Measurements from ENCODE around the gene LSP1. TPM values are rescaled to one million over a fixed set of nuclear protein-coding genes. Genes with fewer than 3 reads are reported as not detected.

Gene LSP1
- total and polyA plus RNA-seq, 2 of the 13 experiments (the other 11 are each of a cell fraction or from before 2014, with no cell fraction given): 0.59 to 1.00 TPM

DNA sequence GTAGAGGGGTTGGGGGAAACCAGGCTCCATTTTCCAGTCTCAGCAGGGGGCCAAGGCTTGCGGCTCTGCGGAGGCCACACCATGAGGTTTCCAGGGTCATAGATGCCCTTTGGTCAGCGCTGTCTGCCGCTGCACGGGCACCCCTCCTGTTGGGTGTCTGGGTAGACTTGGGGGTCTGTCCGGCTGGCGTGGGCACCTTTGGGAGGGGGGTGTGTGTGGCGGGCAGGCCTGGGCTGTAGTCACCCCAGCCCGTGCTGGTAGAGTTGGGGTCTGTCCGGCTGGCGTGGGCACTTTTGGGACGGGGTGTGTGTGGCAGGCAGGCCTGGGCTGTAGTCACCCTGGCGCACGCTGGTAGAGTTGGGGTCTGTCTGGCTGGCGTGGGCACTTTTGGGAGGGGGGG, 18.6 kb downstream of the LSP1 start (continued):
- TF ChIP-seq, protein P1, sequence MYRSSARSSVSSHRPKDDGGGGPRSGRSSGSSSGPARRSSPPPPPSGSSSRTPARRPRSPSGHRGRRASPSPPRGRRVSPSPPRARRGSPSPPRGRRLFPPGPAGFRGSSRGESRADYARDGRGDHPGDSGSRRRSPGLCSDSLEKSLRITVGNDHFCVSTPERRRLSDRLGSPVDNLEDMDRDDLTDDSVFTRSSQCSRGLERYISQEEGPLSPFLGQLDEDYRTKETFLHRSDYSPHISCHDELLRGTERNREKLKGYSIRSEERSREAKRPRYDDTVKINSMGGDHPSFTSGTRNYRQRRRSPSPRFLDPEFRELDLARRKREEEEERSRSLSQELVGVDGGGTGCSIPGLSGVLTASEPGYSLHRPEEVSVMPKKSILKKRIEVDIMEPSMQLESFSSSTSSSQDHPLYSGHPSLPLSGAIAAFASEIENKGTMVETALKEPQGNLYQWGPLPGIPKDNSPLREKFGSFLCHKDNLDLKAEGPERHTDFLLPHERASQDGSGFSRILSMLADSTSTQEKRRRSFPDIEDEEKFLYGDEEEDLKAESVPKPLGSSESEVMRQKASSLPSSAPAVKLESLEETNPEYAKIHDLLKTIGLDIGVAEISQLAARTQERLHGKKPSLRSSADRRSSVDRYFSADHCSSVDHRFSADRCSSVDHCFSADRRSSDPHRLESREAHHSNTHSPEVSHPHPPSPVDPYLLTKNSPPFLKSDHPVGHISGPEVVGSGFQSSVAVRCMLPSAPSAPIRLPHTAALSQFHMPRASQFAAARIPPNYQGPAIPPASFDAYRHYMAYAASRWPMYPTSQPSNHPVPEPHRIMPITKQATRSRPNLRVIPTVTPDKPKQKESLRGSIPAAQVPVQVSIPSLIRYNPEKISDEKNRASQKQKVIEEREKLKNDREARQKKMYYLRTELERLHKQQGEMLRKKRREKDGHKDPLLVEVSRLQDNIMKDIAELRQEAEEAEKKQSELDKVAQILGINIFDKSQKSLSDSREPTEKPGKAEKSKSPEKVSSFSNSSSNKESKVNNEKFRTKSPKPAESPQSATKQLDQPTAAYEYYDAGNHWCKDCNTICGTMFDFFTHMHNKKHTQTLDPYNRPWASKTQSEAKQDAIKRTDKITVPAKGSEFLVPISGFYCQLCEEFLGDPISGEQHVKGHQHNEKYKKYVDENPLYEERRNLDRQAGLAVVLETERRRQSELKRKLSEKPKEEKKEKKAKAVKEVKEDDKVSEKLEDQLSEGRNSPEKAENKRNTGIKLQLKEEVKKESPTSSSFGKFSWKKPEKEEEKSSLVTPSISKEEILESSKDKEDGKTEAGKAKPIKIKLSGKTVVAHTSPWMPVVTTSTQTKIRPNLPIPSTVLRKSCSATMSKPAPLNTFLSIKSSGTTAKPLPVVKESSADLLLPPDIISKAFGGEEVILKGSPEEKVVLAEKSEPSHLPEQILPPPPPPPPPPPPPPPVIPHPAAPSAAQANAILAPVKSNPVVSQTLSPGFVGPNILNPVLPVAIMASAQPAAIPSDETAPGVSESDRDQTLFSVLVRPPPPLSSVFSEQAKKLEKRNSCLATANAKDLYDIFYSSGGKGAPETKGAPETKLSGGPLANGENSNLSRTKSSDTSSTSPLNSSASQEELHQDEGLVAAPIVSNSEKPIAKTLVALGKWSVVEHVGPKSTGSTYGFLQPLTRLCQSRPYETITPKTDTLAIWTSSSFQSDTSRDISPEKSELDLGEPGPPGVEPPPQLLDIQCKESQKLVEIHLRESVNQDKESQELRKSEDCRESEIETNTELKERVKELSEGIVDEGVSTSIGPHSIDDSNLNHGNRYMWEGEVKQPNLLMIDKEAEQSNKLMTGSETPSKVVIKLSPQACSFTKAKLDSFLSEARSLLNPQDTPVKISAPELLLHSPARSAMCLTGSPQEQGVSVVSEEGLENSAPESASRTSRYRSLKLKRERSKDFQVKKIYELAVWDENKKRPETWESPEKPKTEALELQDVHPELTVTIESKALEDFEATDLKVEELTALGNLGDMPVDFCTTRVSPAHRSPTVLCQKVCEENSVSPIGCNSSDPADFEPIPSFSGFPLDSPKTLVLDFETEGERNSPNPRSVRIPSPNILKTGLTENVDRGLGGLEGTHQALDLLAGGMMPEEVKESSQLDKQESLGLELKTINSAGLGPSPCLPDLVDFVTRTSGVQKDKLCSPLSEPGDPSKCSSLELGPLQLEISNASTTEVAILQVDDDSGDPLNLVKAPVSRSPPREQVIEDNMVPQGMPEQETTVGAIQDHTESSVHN (CRISPR knock-in tag; IDR thresholded peaks at IDR 0.05): no peak
- TF ChIP-seq, protein P2, sequence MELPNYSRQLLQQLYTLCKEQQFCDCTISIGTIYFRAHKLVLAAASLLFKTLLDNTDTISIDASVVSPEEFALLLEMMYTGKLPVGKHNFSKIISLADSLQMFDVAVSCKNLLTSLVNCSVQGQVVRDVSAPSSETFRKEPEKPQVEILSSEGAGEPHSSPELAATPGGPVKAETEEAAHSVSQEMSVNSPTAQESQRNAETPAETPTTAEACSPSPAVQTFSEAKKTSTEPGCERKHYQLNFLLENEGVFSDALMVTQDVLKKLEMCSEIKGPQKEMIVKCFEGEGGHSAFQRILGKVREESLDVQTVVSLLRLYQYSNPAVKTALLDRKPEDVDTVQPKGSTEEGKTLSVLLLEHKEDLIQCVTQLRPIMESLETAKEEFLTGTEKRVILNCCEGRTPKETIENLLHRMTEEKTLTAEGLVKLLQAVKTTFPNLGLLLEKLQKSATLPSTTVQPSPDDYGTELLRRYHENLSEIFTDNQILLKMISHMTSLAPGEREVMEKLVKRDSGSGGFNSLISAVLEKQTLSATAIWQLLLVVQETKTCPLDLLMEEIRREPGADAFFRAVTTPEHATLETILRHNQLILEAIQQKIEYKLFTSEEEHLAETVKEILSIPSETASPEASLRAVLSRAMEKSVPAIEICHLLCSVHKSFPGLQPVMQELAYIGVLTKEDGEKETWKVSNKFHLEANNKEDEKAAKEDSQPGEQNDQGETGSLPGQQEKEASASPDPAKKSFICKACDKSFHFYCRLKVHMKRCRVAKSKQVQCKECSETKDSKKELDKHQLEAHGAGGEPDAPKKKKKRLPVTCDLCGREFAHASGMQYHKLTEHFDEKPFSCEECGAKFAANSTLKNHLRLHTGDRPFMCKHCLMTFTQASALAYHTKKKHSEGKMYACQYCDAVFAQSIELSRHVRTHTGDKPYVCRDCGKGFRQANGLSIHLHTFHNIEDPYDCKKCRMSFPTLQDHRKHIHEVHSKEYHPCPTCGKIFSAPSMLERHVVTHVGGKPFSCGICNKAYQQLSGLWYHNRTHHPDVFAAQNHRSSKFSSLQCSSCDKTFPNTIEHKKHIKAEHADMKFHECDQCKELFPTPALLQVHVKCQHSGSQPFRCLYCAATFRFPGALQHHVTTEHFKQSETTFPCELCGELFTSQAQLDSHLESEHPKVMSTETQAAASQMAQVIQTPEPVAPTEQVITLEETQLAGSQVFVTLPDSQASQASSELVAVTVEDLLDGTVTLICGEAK (IDR thresholded peaks at IDR 0.05): no peak
- TF ChIP-seq, protein P2 (CRISPR knock-in tag; IDR thresholded peaks at IDR 0.05): no peak
- TF ChIP-seq HOXA9 (CRISPR knock-in tag; IDR thresholded peaks at IDR 0.05; ENCODE audit: borderline replicate concordance): no peak

Measured in HepG2 (cell line).